Stimulated activated effector memory CD8-positive, alpha-beta T cell treated with anti-CD3 and anti-CD28 coated beads, Interleukin-12 subunit alpha, Interleukin-12 subunit beta, amount 100 ng/mL, for 72 hours (primary cell): ENCODE results near the gene CHCHD6.

Source experiments
- ATAC-seq: fragments of 150-1000 bp; cut with Tn5 transposase; 2 replicates; pipeline ENCODE4 v1.10.0; 2021
- DNase-seq, 2 donors: peaks; one replicate each; pipeline ENCODE4 v3.0.0; 2021 to 2022; ENCODE audit warnings: low spot score in 2 of 2
- H3K27ac Mint-ChIP-seq: one replicate; pipeline ENCODE4 v1.8.0; 2022; ENCODE audit warnings: mild to moderate bottlenecking, mixed read lengths
- H3K36me3 Mint-ChIP-seq: one replicate; pipeline ENCODE4 v1.8.0; 2022; ENCODE audit warnings: mild to moderate bottlenecking, mixed read lengths
- H3K4me1 Mint-ChIP-seq: one replicate; pipeline ENCODE4 v1.8.0; 2022; ENCODE audit warnings: mixed read lengths
- H3K4me3 Mint-ChIP-seq: one replicate; pipeline ENCODE4 v1.8.0; 2022; ENCODE audit warnings: mild to moderate bottlenecking, mixed read lengths
- H3K9me3 Mint-ChIP-seq: one replicate; pipeline ENCODE4 v1.8.0; 2022; ENCODE audit warnings: mixed read lengths

CHCHD6 gene

GRCh38 chr3:126934031-126934531, 230.0 kb downstream of the CHCHD6 start:
- DNase-seq (no peak), ATAC-seq (no peak)
- Mint-ChIP-seq H3K4me3 (no peak overlapping the region), H3K4me1 (peaks cover 2% of the 10 kb centered on the region), H3K36me3 (no peaks in the 10 kb centered on the region), H3K9me3 (no peaks in the 10 kb centered on the region), H3K27ac (no peak overlapping the region)

GRCh38 chr3:126934991-126935390, 231.0 kb downstream of the CHCHD6 start:
- no peaks in the 10 kb centered on the region for H3K4me1 Mint-ChIP-seq
- H3K27ac Mint-ChIP-seq = no peak overlapping the region
- no peaks in the 10 kb centered on the region for H3K9me3 Mint-ChIP-seq
- ATAC-seq = no peak
- DNase-seq = no peak
- H3K36me3 Mint-ChIP-seq = no peaks in the 10 kb centered on the region
- H3K4me3 Mint-ChIP-seq = no peak overlapping the region

GRCh38 chr3:126935756-126936509, 231.9 kb downstream of the CHCHD6 start:
- no peaks in the 10 kb centered on the region for H3K4me1 Mint-ChIP-seq
- no peaks in the 10 kb centered on the region for H3K36me3 Mint-ChIP-seq
- ATAC-seq (peak; percentile 57), DNase-seq (no peak)
- H3K27ac Mint-ChIP-seq = no peak overlapping the region
- no peak overlapping the region for H3K4me3 Mint-ChIP-seq
- no peaks in the 10 kb centered on the region for H3K9me3 Mint-ChIP-seq

GRCh38 chr3:126936853-126937425, 232.9 kb downstream of the CHCHD6 start:
- Mint-ChIP-seq H3K9me3 (no peaks in the 10 kb centered on the region), H3K27ac (no peak overlapping the region), H3K4me3 (no peak overlapping the region), H3K4me1 (peaks cover 4% of the 10 kb centered on the region), H3K36me3 (no peaks in the 10 kb centered on the region)
- DNase-seq = no peak
- no peak for ATAC-seq

- H3K36me3 Mint-ChIP-seq = no peaks in the 10 kb centered on the region
- no peak for DNase-seq
- peak; percentile 36 for ATAC-seq
- no peak overlapping the region for H3K4me3 Mint-ChIP-seq
- H3K9me3 Mint-ChIP-seq = no peaks in the 10 kb centered on the region
- H3K4me1 Mint-ChIP-seq = peaks cover 5% of the 10 kb centered on the region
- no peak overlapping the region for H3K27ac Mint-ChIP-seq
Observed at GRCh38 chr3:126937533-126937932, 233.5 kb downstream of the CHCHD6 start.

- Mint-ChIP-seq H3K36me3 (no peaks in the 10 kb centered on the region), H3K9me3 (no peaks in the 10 kb centered on the region), H3K27ac (no peak overlapping the region), H3K4me1 (peaks cover 5% of the 10 kb centered on the region), H3K4me3 (no peak overlapping the region)
- ATAC-seq (no peak), DNase-seq (no peak)
Observed at GRCh38 chr3:126937973-126938372, 233.9 kb downstream of the CHCHD6 start.

GRCh38 chr3:126938520-126939337, 234.7 kb downstream of the CHCHD6 start:
- DNase-seq = no peak
- peaks cover 10% of the 10 kb centered on the region for H3K4me1 Mint-ChIP-seq
- H3K4me3 Mint-ChIP-seq = no peak overlapping the region
- no peak for ATAC-seq
- H3K27ac Mint-ChIP-seq = no peak overlapping the region
- no peaks in the 10 kb centered on the region for H3K9me3 Mint-ChIP-seq
- H3K36me3 Mint-ChIP-seq = no peaks in the 10 kb centered on the region

- Mint-ChIP-seq H3K9me3 (no peaks in the 10 kb centered on the region), H3K4me1 (peaks cover 13% of the 10 kb centered on the region), H3K27ac (no peak overlapping the region), H3K4me3 (no peak overlapping the region), H3K36me3 (no peaks in the 10 kb centered on the region)
- no peak for ATAC-seq
- no peak for DNase-seq
Observed at GRCh38 chr3:126939338-126939718, 235.3 kb downstream of the CHCHD6 start.

GRCh38 chr3:126939733-126940132, 235.7 kb downstream of the CHCHD6 start:
- no peaks in the 10 kb centered on the region for H3K9me3 Mint-ChIP-seq
- H3K27ac Mint-ChIP-seq = no peak overlapping the region
- H3K36me3 Mint-ChIP-seq = no peaks in the 10 kb centered on the region
- no peak overlapping the region for H3K4me3 Mint-ChIP-seq
- ATAC-seq (no peak), DNase-seq (no peak)
- peaks cover 13% of the 10 kb centered on the region for H3K4me1 Mint-ChIP-seq

GRCh38 chr3:126941721-126942270, 237.8 kb downstream of the CHCHD6 start:
- no peak overlapping the region for H3K4me3 Mint-ChIP-seq

GRCh38 chr3:126944089-126944965, 240.3 kb downstream of the CHCHD6 start:
- Mint-ChIP-seq H3K9me3 (no peaks in the 10 kb centered on the region), H3K4me1 (peaks cover 20% of the 10 kb centered on the region), H3K27ac (peak overlapping the region; percentile 63), H3K36me3 (no peaks in the 10 kb centered on the region), H3K4me3 (no peak overlapping the region)
- DNase-seq (no peak), ATAC-seq (no peak)

More at GRCh38 chr3:126941721-126942270, 237.8 kb downstream of the CHCHD6 start:
- Mint-ChIP-seq H3K36me3 (no peaks in the 10 kb centered on the region), H3K27ac (no peak overlapping the region), H3K9me3 (no peaks in the 10 kb centered on the region), H3K4me1 (peaks cover 13% of the 10 kb centered on the region)
- peak; percentile 61 for ATAC-seq
- DNase-seq = no peak

- Mint-ChIP-seq H3K4me3 (no peak overlapping the region), H3K27ac (peak overlapping the region; percentile 63), H3K36me3 (no peaks in the 10 kb centered on the region), H3K4me1 (peaks cover 20% of the 10 kb centered on the region), H3K9me3 (no peaks in the 10 kb centered on the region)
- no peak for DNase-seq
- ATAC-seq = no peak
Observed at GRCh38 chr3:126945171-126945721, 241.2 kb downstream of the CHCHD6 start.

GRCh38 chr3:126945891-126946290, 241.9 kb downstream of the CHCHD6 start:
- Mint-ChIP-seq H3K36me3 (no peaks in the 10 kb centered on the region), H3K27ac (no peak overlapping the region), H3K4me3 (no peak overlapping the region), H3K9me3 (no peaks in the 10 kb centered on the region), H3K4me1 (peaks cover 20% of the 10 kb centered on the region)
- ATAC-seq (no peak), DNase-seq (no peak)

GRCh38 chr3:126946405-126946804, 242.4 kb downstream of the CHCHD6 start:
- H3K27ac Mint-ChIP-seq = no peak overlapping the region
- no peak for DNase-seq
- no peak for ATAC-seq
- H3K4me3 Mint-ChIP-seq = no peak overlapping the region
- no peaks in the 10 kb centered on the region for H3K36me3 Mint-ChIP-seq
- H3K9me3 Mint-ChIP-seq = no peaks in the 10 kb centered on the region
- H3K4me1 Mint-ChIP-seq = peaks cover 20% of the 10 kb centered on the region
